H1 (cell line): ENCODE measurements around the gene TNC. TPM values are rescaled to one million over a fixed set of nuclear protein-coding genes. Genes with fewer than 3 reads are reported as not detected.

ENCODE experiments used
- CTCF ChIA-PET: fragments of 300-600 bp; sonication (Branson Sonifier 250); formaldehyde crosslinking; loops from one replicate; lab custom pipeline; 2021; ENCODE audit not compliant: partially characterized antibody; lab: Charles Lee
- POLR2A ChIA-PET: fragments of 300-600 bp; sonication (Branson Sonifier 250); formaldehyde crosslinking; loops from one replicate; lab custom pipeline; 2021; ENCODE audit warnings: inconsistent platforms; ENCODE audit not compliant: partially characterized antibody; lab: Charles Lee
- DNase-seq, 2 experiments: peaks; one replicate each; pipeline versions ENCODE4 v3.0.0 to v3.0.0-alpha.2; 2010 to 2022; ENCODE audit warnings: low spot score in 2 of 2, low read depth in 1 of 2, mixed read lengths in 1 of 2
- FAIRE-seq: peaks from 2 replicates; lab custom pipeline; 2011; peaks lifted over from hg19 to GRCh38; lab: Jason Lieb, UNC
- H2AFZ ChIP-seq: 2 replicates; pipeline ENCODE4 v1.8.1; 2012; ENCODE audit warnings: low read length, inconsistent platforms
- H2AK5ac ChIP-seq: 2 replicates; pipeline ENCODE4 v1.6.1; 2013; ENCODE audit warnings: low read depth, low read length
- H2BK120ac ChIP-seq: replicated peaks from 2 replicates; pipeline ENCODE3; 2013; ENCODE audit warnings: low read depth, low read length, inconsistent platforms
- H2BK12ac ChIP-seq: 2 replicates; pipeline ENCODE4 v1.6.1; 2013; ENCODE audit warnings: low read depth, low read length
- H2BK15ac ChIP-seq: 2 replicates; pipeline ENCODE4 v1.6.1; 2013; ENCODE audit warnings: low read length
- H2BK20ac ChIP-seq: 2 replicates; pipeline ENCODE4 v1.6.1; 2013; ENCODE audit warnings: low read length
- H2BK5ac ChIP-seq: 2 replicates; pipeline ENCODE4 v1.6.1; 2013; ENCODE audit warnings: low read depth, low read length
- H3K14ac ChIP-seq: 2 replicates; pipeline ENCODE4 v1.6.1; 2013; ENCODE audit warnings: inconsistent platforms; ENCODE audit not compliant: insufficient read length
- H3K18ac ChIP-seq: 2 replicates; pipeline ENCODE4 v1.6.1; 2013; ENCODE audit warnings: low read length; ENCODE audit errors: extremely low read depth
- H3K23ac ChIP-seq: 2 replicates; pipeline ENCODE4 v1.6.1; 2013; ENCODE audit warnings: inconsistent platforms; ENCODE audit not compliant: insufficient read length
- H3K23me2 ChIP-seq: 2 replicates; pipeline ENCODE4 v1.6.1; 2013; ENCODE audit warnings: low read depth, low read length
- H3K27ac ChIP-seq: 2 replicates; pipeline ENCODE4 v1.6.1; 2011; ENCODE audit warnings: low read depth, low read length, inconsistent platforms
- H3K27me3 ChIP-seq, 4 experiments: replicated peaks in 1 of 4; 1 replicate in 1 of 4; 2 replicates in 3 of 4; pipeline versions ENCODE4 v1.6.1 to v1.8.1; 2011 to 2013; ENCODE audit warnings: low read length in 3 of 4, mild to moderate bottlenecking in 3 of 4, inconsistent platforms in 2 of 4, mixed read lengths in 2 of 4, moderate library complexity in 1 of 4; ENCODE audit not compliant: control insufficient read depth in 3 of 4, insufficient read depth in 3 of 4; ENCODE audit errors: extremely low read depth in 1 of 4
- H3K36me3 ChIP-seq, 4 experiments: 2 replicates each; pipeline versions ENCODE4 v1.6.1 to v1.8.1; 2011 to 2013; ENCODE audit warnings: mild to moderate bottlenecking in 4 of 4, low read length in 3 of 4, moderate library complexity in 2 of 4, control low read depth in 1 of 4, inconsistent platforms in 1 of 4; ENCODE audit not compliant: insufficient read depth in 4 of 4, control insufficient read depth in 2 of 4
- H3K4ac ChIP-seq: replicated peaks from 2 replicates; pipeline ENCODE3; 2013; ENCODE audit warnings: low read length, low read depth, mixed read lengths, inconsistent platforms; ENCODE audit not compliant: insufficient read length
- H3K4me1 ChIP-seq, 4 experiments: replicated peaks in 1 of 4; 1 replicate in 1 of 4; 2 replicates in 3 of 4; pipeline versions ENCODE4 v1.6.1 to v1.8.1; 2011 to 2013; ENCODE audit warnings: low read length in 3 of 4, inconsistent platforms in 2 of 4, mixed read lengths in 1 of 4; ENCODE audit not compliant: insufficient read depth in 4 of 4, control insufficient read depth in 3 of 4
- H3K4me2 ChIP-seq, 2 experiments: 2 replicates each; pipeline versions ENCODE4 v1.6.1 to v1.8.1; 2011 to 2013; ENCODE audit warnings: low read depth in 2 of 2, low read length in 2 of 2, control low read depth in 1 of 2, inconsistent platforms in 1 of 2, mild to moderate bottlenecking in 1 of 2; ENCODE audit not compliant: insufficient read depth in 1 of 2
- H3K4me3 ChIP-seq, 4 experiments: fragments of 200-600, 300-600 bp in 1 of 4; sonication (generic), shearing (Covaris generic), sonication (Bioruptor Twin) in 1 of 4; 2 replicates each; pipeline versions ENCODE4 v1.5.1 to v1.8.1; 2011 to 2016; ENCODE audit warnings: low read length in 4 of 4, low read depth in 3 of 4, control low read depth in 2 of 4, inconsistent platforms in 2 of 4, mild to moderate bottlenecking in 2 of 4, mixed read lengths in 1 of 4, moderate library complexity in 1 of 4; ENCODE audit not compliant: insufficient read depth in 2 of 4; ENCODE audit errors: extremely low read depth in 1 of 4
- H3K56ac ChIP-seq: replicated peaks from 2 replicates; pipeline ENCODE3; 2013; ENCODE audit warnings: low read depth, mild to moderate bottlenecking, mixed read lengths, low read length, inconsistent platforms; ENCODE audit not compliant: insufficient read length
- H3K79me1 ChIP-seq: 2 replicates; pipeline ENCODE4 v1.6.1; 2013; ENCODE audit warnings: low read depth, low read length, control low read depth
- H3K79me2 ChIP-seq, 2 experiments: 2 replicates each; pipeline versions ENCODE4 v1.6.1 to v1.8.1; 2012 to 2013; ENCODE audit warnings: low read length in 2 of 2, mild to moderate bottlenecking in 2 of 2, inconsistent platforms in 1 of 2; ENCODE audit not compliant: insufficient read depth in 2 of 2, control insufficient read depth in 1 of 2
- H3K9ac ChIP-seq, 4 experiments: replicated peaks in 1 of 4; 1 replicate in 1 of 4; 2 replicates in 3 of 4; pipeline versions ENCODE4 v1.6.1 to v1.8.1; 2011 to 2013; ENCODE audit warnings: low read depth in 3 of 4, low read length in 3 of 4, control low read depth in 2 of 4, mild to moderate bottlenecking in 2 of 4, moderate library complexity in 2 of 4, inconsistent platforms in 1 of 4; ENCODE audit errors: extremely low read depth in 1 of 4
- H3K9me3 ChIP-seq, 2 experiments: 2 replicates each; pipeline versions ENCODE4 v1.6.1 to v1.8.1; 2012 to 2013; ENCODE audit warnings: mild to moderate bottlenecking in 2 of 2, moderate library complexity in 2 of 2, control low read depth in 1 of 2, inconsistent platforms in 1 of 2, low read depth in 1 of 2, low read length in 1 of 2, mixed read lengths in 1 of 2; ENCODE audit not compliant: insufficient read depth in 2 of 2
- H4K20me1 ChIP-seq, 2 experiments: replicated peaks in 1 of 2; 2 replicates each; pipeline versions ENCODE3 to v1.8.1; 2011 to 2013; ENCODE audit warnings: inconsistent platforms in 2 of 2, low read length in 2 of 2, mild to moderate bottlenecking in 1 of 2; ENCODE audit not compliant: insufficient read depth in 2 of 2, control insufficient read depth in 1 of 2
- H4K5ac ChIP-seq: 2 replicates; pipeline ENCODE4 v1.6.1; 2013; ENCODE audit warnings: low read length, low read depth, mixed read lengths, inconsistent platforms; ENCODE audit not compliant: insufficient read length
- H4K8ac ChIP-seq: 2 replicates; pipeline ENCODE4 v1.8.0; 2013; ENCODE audit warnings: mild to moderate bottlenecking, moderate library complexity, low read length, inconsistent platforms; ENCODE audit not compliant: insufficient read depth; ENCODE audit errors: extremely low read depth
- H4K91ac ChIP-seq: replicated peaks from 2 replicates; pipeline ENCODE3; 2013; ENCODE audit warnings: low read length, mixed read lengths, inconsistent platforms; ENCODE audit not compliant: insufficient read length
- ATF2 ChIP-seq: IDR thresholded peaks from 2 replicates; pipeline ENCODE4 v1.6.1; 2012; ENCODE audit warnings: low read length, inconsistent platforms
- CTBP2 ChIP-seq: IDR thresholded peaks from 2 replicates; pipeline ENCODE4 v1.7.0; 2011; ENCODE audit warnings: borderline replicate concordance, mild to moderate bottlenecking, moderate library complexity, mixed read lengths, low read length; ENCODE audit not compliant: insufficient read depth, insufficient read length
- E2F6 ChIP-seq: IDR thresholded peaks from 2 replicates; pipeline ENCODE4 v1.6.1; 2012; ENCODE audit warnings: inconsistent platforms
- GTF2F1 ChIP-seq: IDR thresholded peaks from 2 replicates; pipeline ENCODE4 v1.6.1; 2012; ENCODE audit warnings: low read depth, low read length, improper control_type of control experiment, borderline replicate concordance
- JUN ChIP-seq: IDR thresholded peaks from 2 replicates; pipeline ENCODE4 v1.6.1; 2011; ENCODE audit warnings: low read depth, mild to moderate bottlenecking, improper control_type of control experiment, low read length
- KDM5A ChIP-seq: fragments of 200-600 bp; IDR thresholded peaks from 2 replicates; pipeline ENCODE4 v1.7.1; 2012; ENCODE audit warnings: mild to moderate bottlenecking, low read length, inconsistent platforms, mixed read lengths
- POU5F1 ChIP-seq: IDR thresholded peaks from 2 replicates; pipeline ENCODE4 v1.6.1; 2011; ENCODE audit warnings: low read depth, mild to moderate bottlenecking, low read length, moderate library complexity
- RBBP5 ChIP-seq: IDR thresholded peaks from 2 replicates; pipeline ENCODE4 v1.7.1; 2012; ENCODE audit warnings: low read depth, mild to moderate bottlenecking, inconsistent platforms, low read length, moderate library complexity, borderline replicate concordance
- SP2 ChIP-seq: IDR thresholded peaks from 2 replicates; pipeline ENCODE4 v1.6.1; 2012; ENCODE audit warnings: mild to moderate bottlenecking, low read length, inconsistent platforms
- TAF1 ChIP-seq: IDR thresholded peaks from 2 replicates; pipeline ENCODE4 v1.6.1; 2011; ENCODE audit warnings: mild to moderate bottlenecking, low read depth, low read length
- YY1 ChIP-seq: IDR thresholded peaks from 2 replicates; pipeline ENCODE4 v1.6.1; 2011; ENCODE audit warnings: low read depth, mild to moderate bottlenecking, low read length
- WGBS, 2 experiments: shearing (Covaris generic) in 1 of 2; methylation state at CpG; one replicate each; pipeline versions ENCODE4 v1.1.6 to v1.1.7; 2013 to 2015; ENCODE audit warnings: low lambda C conversion rate in 2 of 2, mixed read lengths in 2 of 2, inconsistent platforms in 1 of 2, low coverage in 1 of 2, missing lambda C conversion rate in 1 of 2; ENCODE audit not compliant: insufficient replicate concordance in 2 of 2, insufficient coverage in 1 of 2, insufficient read length in 1 of 2; ENCODE audit errors: extremely low coverage in 1 of 2, missing lambda C conversion rate in 1 of 2; 5-methylcytosine and 5-hydroxymethylcytosine counted together
- polyA plus RNA-seq, 7 experiments: library from polyadenylated mRNA; depleted of rRNA in 3 of 7; stranded (reverse) in 5 of 7; unstranded in 2 of 7; fragments of >200 nt in 5 of 7; fragments of 200-250 nt in 2 of 7; gene quantifications; 1 replicate in 5 of 7; 2 replicates in 1 of 7; 4 replicates in 1 of 7; pipeline versions ENCODE4 v1.2.1 to v1.2.3, GENCODE V29; 2011 to 2013; ENCODE audit warnings: missing spikeins in 2 of 7, mixed read lengths in 2 of 7
- total RNA-seq: library from RNA; stranded (reverse); fragmentation: NEBNext Ultra II Directional; extraction: Animal tissue kit (Norgen Biotek cat#: 25700); gene quantifications from 2 replicates; pipeline ENCODE4 v1.2.1, GENCODE V29; 2021

Gene TNC
- total and polyA plus RNA-seq, 2 of the 8 experiments (the other 6 are each of a cell fraction or from before 2014, with no cell fraction given) = 6.2 to 11.4 TPM

- no peaks in the 10 kb centered on the region; a peak in 1 of 8 replicates for H3K36me3 ChIP-seq
- H2BK120ac ChIP-seq = no peak overlapping the region
- DNase-seq (no peak), FAIRE-seq (no peak)
- no peaks in the 10 kb centered on the region for H3K79me1 ChIP-seq
- H4K8ac ChIP-seq = no peak overlapping the region
- TF ChIP-seq GTF2F1 (no peak), ATF2 (no peak), POU5F1 (no peak), JUN (no peak), TAF1 (no peak), RBBP5 (no peak), SP2 (no peak), CTBP2 (no peak), KDM5A (no peak), E2F6 (no peak), YY1 (no peak)
- TF ChIP-seq, all 59 proteins: peak for 0
- Histone ChIP-seq H2BK20ac (no peak overlapping the region), H3K79me2 (no peaks in the 10 kb centered on the region), H2BK15ac (no peak overlapping the region), H3K9me3 (no peaks in the 10 kb centered on the region), H4K91ac (no peak overlapping the region), H3K4me2 (no peak overlapping the region), H3K14ac (no peak overlapping the region), H3K4me1 (no peaks in the 10 kb centered on the region), H3K9ac (no peak overlapping the region), H2BK5ac (no peak overlapping the region), H3K4me3 (no peak overlapping the region), H3K18ac (no peak overlapping the region), H3K4ac (no peak overlapping the region), H3K23ac (no peak overlapping the region), H2AFZ (0 out of 2 replicates have a peak overlapping the region, but pooled peaks have one; percentile 52), H4K20me1 (no peaks in the 10 kb centered on the region), H3K56ac (no peak overlapping the region), H2AK5ac (no peak overlapping the region), H2BK12ac (no peak overlapping the region), H3K27me3 (no peaks in the 10 kb centered on the region), H3K27ac (no peak overlapping the region), H4K5ac (no peak overlapping the region), H3K23me2 (no peaks in the 10 kb centered on the region)
- WGBS, 2 experiments = 84% methylated on average over 17 of the region's 17 CpGs; no CpG with 5 or more reads in 1 of the 2 experiments
- ChIA-PET POLR2A (no interaction called here), CTCF (no interaction called here)
These were observed 81.9 kb downstream of the TNC start for GRCh38 chr9:115035841-115036612.
